Vagina (tissue), 2 donors: ENCODE data around the gene PHKG1.
"Not testable (repeated sequence)": the region's sequence is repeated elsewhere in the genome, so short reads cannot be mapped to it uniquely, and the experiment has no call there.

Experiments used
- POLR2A ChIP-seq, 2 donors: fragments of 450-650 bp; IDR thresholded peaks; one replicate each; pipeline ENCODE4 v1.6.1; 2017; ENCODE audit warnings: antibody characterized with exemption in 2 of 2, mild to moderate bottlenecking in 2 of 2, moderate library complexity in 2 of 2
- POLR2AphosphoS5 ChIP-seq, 2 donors: sonication (generic); formaldehyde crosslinking; IDR thresholded peaks; one replicate each; pipeline ENCODE4 v1.9.0; 2017; ENCODE audit warnings: antibody characterized with exemption in 2 of 2, mild to moderate bottlenecking in 2 of 2, low read depth in 1 of 2; ENCODE audit not compliant: insufficient read depth in 1 of 2

DNA sequence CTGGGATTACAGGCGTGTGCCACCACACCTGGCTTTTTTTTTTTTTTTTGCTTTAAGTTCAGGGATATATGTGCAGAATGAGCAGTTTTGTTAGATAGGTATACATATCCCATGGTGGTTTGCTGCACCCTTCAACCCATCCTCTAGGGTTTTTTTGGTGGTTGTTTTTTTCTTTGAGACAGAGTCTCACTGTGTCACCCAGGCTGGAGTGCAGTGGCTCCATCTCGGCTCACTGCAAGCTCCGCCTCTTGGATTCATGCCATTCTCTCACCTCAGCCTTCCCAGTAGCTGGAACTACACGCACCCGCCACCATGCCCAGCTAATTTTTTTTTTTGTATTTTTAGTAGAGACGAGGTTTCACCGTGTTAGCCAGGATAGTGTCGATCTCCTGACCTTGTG is 44.0 kb downstream of the PHKG1 start:
- not testable (repeated sequence) for TF ChIP-seq POLR2A (IDR thresholded peaks at IDR 0.05); POLR2AphosphoS5 (IDR thresholded peaks at IDR 0.05; ENCODE audit: insufficient read depth in 1 of 2, low read depth in 1 of 2)
